GM12878 (cell line): ENCODE measurements around the gene CAMK2G. TPM values are rescaled to one million over a fixed set of nuclear protein-coding genes. Genes with fewer than 3 reads are reported as not detected.

Experiments
- CBX3 ChIP-seq: fragments of 200-600 bp; sonication (generic); IDR thresholded peaks from 2 replicates; pipeline ENCODE4 v1.6.1; 2016; ENCODE audit warnings: low read depth, borderline replicate concordance
- ETV6 ChIP-seq, 2 experiments: fragments of 450-650 bp in 1 of 2; IDR thresholded peaks in 1 of 2; conservative IDR thresholded peaks in 1 of 2; 2 replicates each; pipeline ENCODE4 v1.6.1; 2014; ENCODE audit warnings: antibody characterized with exemption in 1 of 2, borderline replicate concordance in 1 of 2, low read depth in 1 of 2, mild to moderate bottlenecking in 1 of 2, moderate library complexity in 1 of 2
- IRF3 ChIP-seq: fragments of 450-650 bp; IDR thresholded peaks from 2 replicates; pipeline ENCODE4 v1.6.1; 2014; ENCODE audit warnings: mild to moderate bottlenecking
- NFIC ChIP-seq: IDR thresholded peaks from 2 replicates; pipeline ENCODE4 v1.6.1; 2012; ENCODE audit warnings: low read depth, mild to moderate bottlenecking, inconsistent platforms, low read length, moderate library complexity
- NFYA ChIP-seq: IDR thresholded peaks from 2 replicates; pipeline ENCODE4 v1.6.1; 2011; ENCODE audit warnings: low read depth, mild to moderate bottlenecking, low read length, improper control_type of control experiment, borderline replicate concordance
- NRF1 ChIP-seq: conservative IDR thresholded peaks from 2 replicates; pipeline ENCODE4 v1.6.1; 2011; ENCODE audit warnings: mild to moderate bottlenecking, low read depth, low read length, improper control_type of control experiment
- POU2F2 ChIP-seq: IDR thresholded peaks from 3 replicates; pipeline ENCODE4 v1.6.1; 2011; ENCODE audit warnings: low read depth, mild to moderate bottlenecking, low read length, borderline replicate concordance
- RELA ChIP-seq: fragments of 450-650 bp; IDR thresholded peaks from 2 replicates; pipeline ENCODE4 v1.8.0; 2014; ENCODE audit warnings: borderline replicate concordance; ENCODE audit not compliant: partially characterized antibody
- SMAD5 ChIP-seq: IDR thresholded peaks from 2 replicates; pipeline ENCODE4 v1.6.1; 2016; ENCODE audit warnings: antibody characterized with exemption, low read depth
- YY1 ChIP-seq: IDR thresholded peaks from 2 replicates; pipeline ENCODE4 v1.6.1; 2011; ENCODE audit warnings: low read depth, mild to moderate bottlenecking, low read length
- ZBTB4 ChIP-seq: fragments of 450-650 bp; formaldehyde crosslinking; IDR thresholded peaks from 2 replicates; pipeline ENCODE4 v1.4.0; 2022; ENCODE audit warnings: mild to moderate bottlenecking, moderate library complexity
- ZBTB40 ChIP-seq: fragments of 450-650 bp; IDR thresholded peaks from 2 replicates; pipeline ENCODE4 v1.6.1; 2016; ENCODE audit warnings: mild to moderate bottlenecking, moderate library complexity, borderline replicate concordance
- ZNF24 ChIP-seq: fragments of 450-650 bp; IDR thresholded peaks from 2 replicates; pipeline ENCODE4 v1.6.1; 2017; ENCODE audit warnings: antibody characterized with exemption, mild to moderate bottlenecking
- ZNF687 ChIP-seq: fragments of 450-650 bp; IDR thresholded peaks from 2 replicates; pipeline ENCODE4 v1.6.1; 2017; ENCODE audit warnings: mild to moderate bottlenecking, moderate library complexity
- ZZZ3 ChIP-seq: IDR thresholded peaks from 2 replicates; pipeline ENCODE4 v1.6.1; 2011; ENCODE audit warnings: low read depth; ENCODE audit not compliant: control insufficient read depth, insufficient read length
- polyA plus RNA-seq, 11 experiments: library from polyadenylated mRNA; depleted of rRNA in 4 of 11; unstranded in 6 of 11; stranded (reverse) in 5 of 11; fragments of >200 nt; fragmentation: Nextera tagmentation in 4 of 11; fragmentation: Illumina TruSeq in 1 of 11; extraction: Ambion mirVana in 4 of 11; extraction: Trizol in 1 of 11; gene quantifications; 1 replicate in 1 of 11; 2 replicates in 10 of 11; pipeline versions ENCODE4 v1.2.1 to v1.2.3, GENCODE V29; 2011 to 2016; ENCODE audit warnings: inconsistent platforms in 2 of 11, missing spikeins in 2 of 11, low read depth in 1 of 11
- total RNA-seq, 4 experiments: library from RNA; depleted of rRNA in 3 of 4; stranded (reverse); fragments of >200 nt in 3 of 4; fragmentation: Illumina TruSeq in 1 of 4; extraction: Trizol in 1 of 4; gene quantifications; 2 replicates each; pipeline versions ENCODE4 v1.2.1 to v1.2.3, GENCODE V29; 2013 to 2021

CAMK2G gene
- total and polyA plus RNA-seq, 10 of the 15 experiments (the other 5 are each of a cell fraction or from before 2014, with no cell fraction given): 5.5 to 24.3 (median 16.9) TPM

GRCh38 chr10:73772281-73773151 is 101.8 kb downstream of the CAMK2G start (continued):
- TF ChIP-seq NFYA: no peak
- peak; percentile 76 for TF ChIP-seq ZNF687
- TF ChIP-seq NFIC: peak; percentile 28; the same call in 1 of the 2 replicates
- 0 out of 2 replicates have a peak, but pooled peaks have one; percentile 27 for TF ChIP-seq IRF3
- no peak for TF ChIP-seq ZBTB40
- TF ChIP-seq ZNF24: no peak
- TF ChIP-seq YY1: peak; percentile 85
- TF ChIP-seq CBX3: no peak
- no peak for TF ChIP-seq ETV6 (conservative IDR thresholded peaks at IDR 0.05 in 1 of 2, IDR thresholded peaks at IDR 0.05 in 1 of 2; ENCODE audit: borderline replicate concordance in 1 of 2, low read depth in 1 of 2)
- TF ChIP-seq SMAD5: 0 out of 2 replicates have a peak, but pooled peaks have one; percentile 34
- TF ChIP-seq NRF1: peak; percentile 25; the same call in 1 of the 2 replicates
- no peak for TF ChIP-seq ZBTB4
- no peak for TF ChIP-seq ZZZ3
- peak; percentile 54 for TF ChIP-seq RELA
- peak; percentile 37; the same call in 2 of the 3 replicates for TF ChIP-seq POU2F2
